Measurements from ENCODE around the gene PLEKHG3.
"Not testable (repeated sequence)": the region's sequence is repeated elsewhere in the genome, so short reads cannot be mapped to it uniquely, and the experiment has no call there.

PLEKHG3 gene

GRCh38 chr14:64704143-64704742 lies at the start of gene PLEKHG3:
PLEKHG3 (plus strand) TSS chr14:64704424; CDS start chr14:64727632, 23,208 bp downstream.
- no peak for DNase-seq (ENCODE audit: low read depth in 2 of 2)

- no peak for DNase-seq (ENCODE audit: low read depth in 2 of 2)
These were observed 49.3 kb upstream of the PLEKHG3 start for GRCh38 chr14:64654901-64655300.

GRCh38 chr14:64656986-64657385 lies 47.2 kb upstream of the PLEKHG3 start:
- no peak for DNase-seq (ENCODE audit: low read depth in 2 of 2)

- DNase-seq (ENCODE audit: low read depth in 2 of 2), result no peak
These were observed 46.0 kb upstream of the PLEKHG3 start for GRCh38 chr14:64658201-64658600.

- DNase-seq (ENCODE audit: low read depth in 2 of 2), result not testable (repeated sequence)
These were observed 45.4 kb upstream of the PLEKHG3 start for GRCh38 chr14:64658700-64659264.

- no peak for DNase-seq (ENCODE audit: low read depth in 2 of 2)
These were observed 44.9 kb upstream of the PLEKHG3 start for GRCh38 chr14:64659366-64659765.

- DNase-seq (ENCODE audit: low read depth in 2 of 2), result no peak
These were observed 41.0 kb upstream of the PLEKHG3 start for GRCh38 chr14:64663174-64663573.

- DNase-seq (ENCODE audit: low read depth in 2 of 2), result no peak
These were observed 32.6 kb upstream of the PLEKHG3 start for GRCh38 chr14:64671591-64671990.

- DNase-seq (ENCODE audit: low read depth in 2 of 2), result no peak
These were observed 30.9 kb upstream of the PLEKHG3 start for GRCh38 chr14:64673316-64673715.

- DNase-seq (ENCODE audit: low read depth in 2 of 2), result no peak
These were observed 30.5 kb upstream of the PLEKHG3 start for GRCh38 chr14:64673748-64674147.

- no peak for DNase-seq (ENCODE audit: low read depth in 2 of 2)
These were observed 29.4 kb upstream of the PLEKHG3 start for GRCh38 chr14:64674829-64675228.

- DNase-seq (ENCODE audit: low read depth in 2 of 2), result no peak
These were observed 28.9 kb upstream of the PLEKHG3 start for GRCh38 chr14:64675312-64675711.

GRCh38 chr14:64676410-64677008 lies 27.7 kb upstream of the PLEKHG3 start:
- DNase-seq (ENCODE audit: low read depth in 2 of 2), result no peak

GRCh38 chr14:64680013-64680713 lies 24.1 kb upstream of the PLEKHG3 start:
- no peak for DNase-seq (ENCODE audit: low read depth in 2 of 2)

GRCh38 chr14:64680714-64681065 lies 23.5 kb upstream of the PLEKHG3 start:
- DNase-seq (ENCODE audit: low read depth in 2 of 2), result no peak

GRCh38 chr14:64681796-64682710 lies 22.2 kb upstream of the PLEKHG3 start:
- no peak for DNase-seq (ENCODE audit: low read depth in 2 of 2)

- DNase-seq (ENCODE audit: low read depth in 2 of 2), result no peak
These were observed 21.4 kb upstream of the PLEKHG3 start for GRCh38 chr14:64682843-64683242.

- no peak for DNase-seq (ENCODE audit: low read depth in 2 of 2)
These were observed 21.0 kb upstream of the PLEKHG3 start for GRCh38 chr14:64683264-64683663.

GRCh38 chr14:64684091-64684490 lies 20.1 kb upstream of the PLEKHG3 start:
- DNase-seq (ENCODE audit: low read depth in 2 of 2), result no peak

- DNase-seq (ENCODE audit: low read depth in 2 of 2), result no peak
These were observed 18.6 kb upstream of the PLEKHG3 start for GRCh38 chr14:64685371-64686281.

- DNase-seq (ENCODE audit: low read depth in 2 of 2), result no peak
These were observed 18.0 kb upstream of the PLEKHG3 start for GRCh38 chr14:64686282-64686615.

All from activated CD8-positive, alpha-beta memory T cell treated with anti-CD3 and anti-CD28 coated beads for 4 hours (primary cell).